Panc1 (cell line): Measurements from ENCODE around the gene NAV1.

ENCODE experiments used
- CTCF ChIP-seq: fragments of 450-650 bp; IDR thresholded peaks from 2 replicates; pipeline ENCODE4 v1.5.1; 2017; ENCODE audit warnings: mild to moderate bottlenecking
- POLR2AphosphoS5 ChIP-seq: IDR thresholded peaks from 2 replicates; pipeline ENCODE4 v1.6.1; 2012; ENCODE audit warnings: mild to moderate bottlenecking, low read depth, low read length, moderate library complexity
- SIN3A ChIP-seq: IDR thresholded peaks from 2 replicates; pipeline ENCODE4 v1.6.1; 2012; ENCODE audit warnings: low read depth, mild to moderate bottlenecking, low read length, moderate library complexity, borderline replicate concordance; ENCODE audit not compliant: insufficient read depth

DNA sequence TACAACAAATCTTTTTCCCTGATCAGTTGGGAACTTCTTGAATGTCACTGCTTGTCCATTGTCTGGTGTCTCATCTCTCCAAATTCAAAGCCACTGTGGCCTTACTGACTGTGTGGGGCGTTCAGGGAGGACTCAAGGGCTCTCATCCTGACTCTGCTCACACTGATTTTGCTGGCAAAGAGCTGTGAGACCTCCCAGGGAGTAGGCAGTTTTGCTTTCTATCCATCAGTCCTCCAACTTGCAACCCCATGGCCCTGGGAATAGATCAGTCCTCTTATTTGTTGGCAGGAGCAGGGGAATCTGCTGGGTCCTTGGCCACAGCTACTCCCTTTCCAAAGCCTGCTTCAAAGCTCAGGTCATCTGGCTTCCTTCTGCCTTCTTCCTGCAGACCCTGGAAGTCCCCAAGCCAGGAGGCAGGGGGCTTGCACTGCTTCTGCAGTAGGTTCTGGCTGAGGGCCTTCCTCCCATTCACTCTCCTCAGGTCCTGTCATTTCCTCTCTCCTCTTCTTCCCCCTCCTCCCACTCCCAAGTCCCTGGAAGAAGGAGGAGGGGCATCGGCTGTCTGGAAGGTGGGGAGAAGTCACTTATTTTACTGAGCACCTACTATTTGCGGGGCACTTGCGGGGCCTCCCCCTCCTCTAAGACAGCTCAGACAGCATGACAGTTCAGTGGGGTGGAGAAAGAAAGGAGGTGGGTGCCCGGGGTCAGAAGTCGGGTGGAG, 876 bp upstream of the NAV1 start:
- TF ChIP-seq CTCF (no peak), POLR2AphosphoS5 (no peak), SIN3A (no peak)
